ENCODE results near the gene FOLR3. TPM values are rescaled to one million over a fixed set of nuclear protein-coding genes. Genes with fewer than 3 reads are reported as not detected.

FOLR3 gene
- total RNA-seq, 1 experiment from 2014 or later, result not detected

DNA sequence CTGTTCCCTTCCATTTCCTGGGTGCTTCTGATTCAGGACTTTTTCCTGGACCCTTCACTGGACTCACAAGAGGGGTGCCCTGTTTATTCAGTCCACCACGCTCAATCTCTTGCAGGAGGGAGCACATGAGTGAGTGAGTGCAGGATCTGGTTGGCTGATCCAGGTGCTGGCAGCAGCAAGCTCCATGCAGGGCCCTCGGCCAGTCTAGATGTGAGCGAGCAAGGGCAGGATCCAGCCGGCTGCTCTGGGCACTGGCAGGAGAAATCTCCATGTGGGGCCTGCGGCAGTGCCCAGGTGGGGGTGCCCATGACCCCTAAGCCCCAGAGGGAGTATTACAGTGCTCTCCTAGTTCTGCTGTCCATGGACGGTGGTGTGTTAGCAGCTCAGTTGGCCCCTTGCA lies 11.5 kb upstream of the FOLR3 start:
- Histone ChIP-seq H3K27ac (ENCODE audit: low read length) (no peak overlapping the region), H3K4me3 (ENCODE audit: low read length) (no peak overlapping the region), H3K4me2 (ENCODE audit: low read length) (no peak overlapping the region), H3K9ac (ENCODE audit: low read length) (no peak overlapping the region), H3K27me3 (ENCODE audit: low read length) (no peaks in the 10 kb centered on the region), H3K79me2 (ENCODE audit: low read length) (no peaks in the 10 kb centered on the region), H2AFZ (ENCODE audit: low read length) (no peak overlapping the region), H3K9me2 (replicated peaks; ENCODE audit: low read length) (no peaks in the 10 kb centered on the region), H3K4me1 (ENCODE audit: insufficient read depth, low read length) (no peaks in the 10 kb centered on the region), H3K9me3 (ENCODE audit: low read length) (peaks cover 9% of the 10 kb centered on the region), H4K20me1 (ENCODE audit: low read length) (no peaks in the 10 kb centered on the region), H3K36me3 (ENCODE audit: low read depth, low read length) (no peaks in the 10 kb centered on the region), H3F3A (ENCODE audit: low read length, unreplicated experiment) (no peaks in the 10 kb centered on the region)
- no peak for ATAC-seq
- TF ChIP-seq, protein P1, sequence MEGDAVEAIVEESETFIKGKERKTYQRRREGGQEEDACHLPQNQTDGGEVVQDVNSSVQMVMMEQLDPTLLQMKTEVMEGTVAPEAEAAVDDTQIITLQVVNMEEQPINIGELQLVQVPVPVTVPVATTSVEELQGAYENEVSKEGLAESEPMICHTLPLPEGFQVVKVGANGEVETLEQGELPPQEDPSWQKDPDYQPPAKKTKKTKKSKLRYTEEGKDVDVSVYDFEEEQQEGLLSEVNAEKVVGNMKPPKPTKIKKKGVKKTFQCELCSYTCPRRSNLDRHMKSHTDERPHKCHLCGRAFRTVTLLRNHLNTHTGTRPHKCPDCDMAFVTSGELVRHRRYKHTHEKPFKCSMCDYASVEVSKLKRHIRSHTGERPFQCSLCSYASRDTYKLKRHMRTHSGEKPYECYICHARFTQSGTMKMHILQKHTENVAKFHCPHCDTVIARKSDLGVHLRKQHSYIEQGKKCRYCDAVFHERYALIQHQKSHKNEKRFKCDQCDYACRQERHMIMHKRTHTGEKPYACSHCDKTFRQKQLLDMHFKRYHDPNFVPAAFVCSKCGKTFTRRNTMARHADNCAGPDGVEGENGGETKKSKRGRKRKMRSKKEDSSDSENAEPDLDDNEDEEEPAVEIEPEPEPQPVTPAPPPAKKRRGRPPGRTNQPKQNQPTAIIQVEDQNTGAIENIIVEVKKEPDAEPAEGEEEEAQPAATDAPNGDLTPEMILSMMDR (conservative IDR thresholded peaks at IDR 0.05; ENCODE audit: low read depth, low read length), result no peak
- TF ChIP-seq EZH2phosphoT487 (IDR thresholded peaks at IDR 0.05; ENCODE audit: borderline replicate concordance, low read length) (no peak), EZH2 (IDR thresholded peaks at IDR 0.05; ENCODE audit: low read length, unreplicated experiment) (no peak)
- CTCF ChIA-PET, result no interaction called here
- no peak for DNase-seq
- POLR2A ChIA-PET (ENCODE audit: unreplicated experiment), result no interaction called here
- no TSS peak for BruUV-seq (replicated peaks)
- intact Hi-C loops (cut with micrococcal nuclease), result no loop called here

DNA sequence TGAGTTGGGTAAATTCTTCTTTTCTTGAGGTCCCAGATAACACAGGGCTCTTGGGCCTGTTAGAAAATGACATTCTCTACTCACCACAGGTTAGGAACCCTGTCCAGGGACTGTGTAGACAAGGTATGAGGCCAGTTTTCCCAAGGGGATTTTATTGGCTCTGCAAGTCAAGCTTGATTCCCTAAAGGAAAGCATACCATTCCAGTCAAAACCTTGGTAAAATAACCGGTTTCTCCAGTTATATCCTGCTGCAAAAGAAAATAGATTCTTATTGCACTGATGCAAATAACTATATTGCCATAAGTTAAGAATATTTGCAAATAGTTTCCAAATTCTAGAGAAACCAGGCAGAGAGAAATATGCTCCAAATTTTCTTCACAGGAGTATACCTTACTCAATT lies 9.6 kb upstream of the FOLR3 start:
- no peak for ATAC-seq
- ChIA-PET POLR2A (ENCODE audit: unreplicated experiment) (interaction anchor here (0.5 kb wide), 1 partner anchor 18 kb away, joined by 3 read pairs; no protein-coding TSS in a partner anchor), CTCF (interaction anchor here (0.9 kb wide), 1 partner anchor 97 kb away, joined by 3 read pairs; no protein-coding TSS in a partner anchor)
- Histone ChIP-seq H3K9ac (ENCODE audit: low read length) (no peak overlapping the region), H3K4me2 (ENCODE audit: low read length) (no peak overlapping the region), H3F3A (ENCODE audit: low read length, unreplicated experiment) (no peaks in the 10 kb centered on the region), H3K27me3 (ENCODE audit: low read length) (no peaks in the 10 kb centered on the region), H3K9me2 (replicated peaks; ENCODE audit: low read length) (no peaks in the 10 kb centered on the region), H3K9me3 (ENCODE audit: low read length) (peaks cover 9% of the 10 kb centered on the region), H2AFZ (ENCODE audit: low read length) (no peak overlapping the region), H3K4me3 (ENCODE audit: low read length) (no peak overlapping the region), H3K4me1 (ENCODE audit: insufficient read depth, low read length) (no peaks in the 10 kb centered on the region), H3K79me2 (ENCODE audit: low read length) (no peaks in the 10 kb centered on the region), H3K36me3 (ENCODE audit: low read depth, low read length) (no peaks in the 10 kb centered on the region), H4K20me1 (ENCODE audit: low read length) (no peaks in the 10 kb centered on the region), H3K27ac (ENCODE audit: low read length) (no peak overlapping the region)
- BruUV-seq (replicated peaks), result no TSS peak
- intact Hi-C loops (cut with micrococcal nuclease), result no loop called here
- peak; percentile 50 for DNase-seq
- no peak for TF ChIP-seq EZH2phosphoT487 (IDR thresholded peaks at IDR 0.05; ENCODE audit: borderline replicate concordance, low read length)

DNA sequence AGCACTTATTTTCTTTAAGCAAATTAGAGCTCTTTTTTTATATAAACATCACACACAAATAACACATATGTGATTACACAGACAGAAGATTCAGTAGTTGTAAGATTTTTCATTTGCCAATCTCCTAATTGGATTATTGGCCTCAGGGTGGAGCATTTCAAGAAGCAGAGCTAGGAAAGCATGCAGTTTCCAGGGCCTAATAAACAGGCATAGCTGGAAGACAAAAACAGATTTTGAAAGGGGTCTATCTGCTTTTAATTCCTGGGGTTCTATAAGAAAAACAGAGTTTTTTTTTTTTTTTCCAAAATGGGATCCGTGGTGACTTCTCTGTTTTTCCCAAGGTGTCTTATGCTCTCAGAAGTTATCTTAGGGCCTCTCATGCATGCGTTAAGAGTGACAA lies 7.6 kb upstream of the FOLR3 start:
- H3K27me3 ChIP-seq (ENCODE audit: low read length), result no peaks in the 10 kb centered on the region
- no peaks in the 10 kb centered on the region for H3K9me2 ChIP-seq (replicated peaks; ENCODE audit: low read length)
- no peaks in the 10 kb centered on the region for H3F3A ChIP-seq (ENCODE audit: low read length, unreplicated experiment)
- peaks cover 9% of the 10 kb centered on the region for H3K9me3 ChIP-seq (ENCODE audit: low read length)
- CTCF ChIA-PET, result no interaction called here
- no peak for ATAC-seq
- no peak for DNase-seq
- H3K4me3 ChIP-seq (ENCODE audit: low read length), result no peak overlapping the region
- no peak overlapping the region for H3K9ac ChIP-seq (ENCODE audit: low read length)
- no peak overlapping the region for H3K27ac ChIP-seq (ENCODE audit: low read length)
- BruUV-seq (replicated peaks), result no TSS peak
- no peak overlapping the region for H2AFZ ChIP-seq (ENCODE audit: low read length)
- no peaks in the 10 kb centered on the region for H3K4me1 ChIP-seq (ENCODE audit: insufficient read depth, low read length)
- no peak overlapping the region for H3K4me2 ChIP-seq (ENCODE audit: low read length)
- H4K20me1 ChIP-seq (ENCODE audit: low read length), result no peaks in the 10 kb centered on the region
- H3K36me3 ChIP-seq (ENCODE audit: low read depth, low read length), result no peaks in the 10 kb centered on the region
- TF ChIP-seq, protein P1 (conservative IDR thresholded peaks at IDR 0.05; ENCODE audit: low read depth, low read length), result no peak
- TF ChIP-seq EZH2 (IDR thresholded peaks at IDR 0.05; ENCODE audit: low read length, unreplicated experiment), result no peak
- no peak for TF ChIP-seq EZH2phosphoT487 (IDR thresholded peaks at IDR 0.05; ENCODE audit: borderline replicate concordance, low read length)
- H3K79me2 ChIP-seq (ENCODE audit: low read length), result no peaks in the 10 kb centered on the region
- POLR2A ChIA-PET (ENCODE audit: unreplicated experiment), result no interaction called here
- intact Hi-C loops (cut with micrococcal nuclease), result no loop called here

Data from PC-3 (cell line).